ENCODE results near the gene PACSIN1.

DNA sequence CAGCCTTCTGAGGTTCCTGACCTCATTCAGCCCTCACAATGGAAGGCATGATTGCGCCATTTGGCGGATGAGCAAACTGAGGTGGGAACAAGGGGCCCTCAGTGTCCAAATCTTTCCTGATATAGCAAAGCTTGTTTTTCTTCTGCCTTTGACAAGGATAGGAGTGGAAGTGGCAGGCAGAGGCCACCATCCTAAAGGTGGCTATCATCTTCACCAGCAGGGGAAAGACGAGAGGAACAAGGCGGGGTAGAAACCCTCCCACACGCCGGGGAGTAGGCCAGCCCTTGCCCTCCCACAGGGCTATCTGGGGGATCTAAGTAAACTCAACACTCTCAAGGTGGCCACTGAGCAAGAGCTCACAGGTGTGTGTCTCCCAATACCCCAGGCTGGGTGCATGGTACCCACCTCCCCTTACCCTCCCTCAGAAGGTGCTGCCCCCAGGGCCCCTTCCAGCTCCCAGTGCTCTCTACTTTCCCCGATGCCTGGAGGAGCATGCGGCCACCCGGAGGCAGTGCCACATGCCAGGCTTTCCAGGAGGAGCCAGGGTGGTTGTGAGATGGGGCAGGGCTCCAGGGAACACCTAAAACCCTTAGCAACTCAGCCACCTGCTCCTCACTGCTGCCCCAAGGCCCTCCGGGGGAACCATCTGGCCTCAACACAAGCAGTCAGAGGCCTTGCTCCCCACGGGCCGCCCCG, 79.0 kb downstream of the PACSIN1 start:
- TF ChIP-seq POLR2AphosphoS5 (IDR thresholded peaks at IDR 0.05) = no peak
- TF ChIP-seq, protein P1, sequence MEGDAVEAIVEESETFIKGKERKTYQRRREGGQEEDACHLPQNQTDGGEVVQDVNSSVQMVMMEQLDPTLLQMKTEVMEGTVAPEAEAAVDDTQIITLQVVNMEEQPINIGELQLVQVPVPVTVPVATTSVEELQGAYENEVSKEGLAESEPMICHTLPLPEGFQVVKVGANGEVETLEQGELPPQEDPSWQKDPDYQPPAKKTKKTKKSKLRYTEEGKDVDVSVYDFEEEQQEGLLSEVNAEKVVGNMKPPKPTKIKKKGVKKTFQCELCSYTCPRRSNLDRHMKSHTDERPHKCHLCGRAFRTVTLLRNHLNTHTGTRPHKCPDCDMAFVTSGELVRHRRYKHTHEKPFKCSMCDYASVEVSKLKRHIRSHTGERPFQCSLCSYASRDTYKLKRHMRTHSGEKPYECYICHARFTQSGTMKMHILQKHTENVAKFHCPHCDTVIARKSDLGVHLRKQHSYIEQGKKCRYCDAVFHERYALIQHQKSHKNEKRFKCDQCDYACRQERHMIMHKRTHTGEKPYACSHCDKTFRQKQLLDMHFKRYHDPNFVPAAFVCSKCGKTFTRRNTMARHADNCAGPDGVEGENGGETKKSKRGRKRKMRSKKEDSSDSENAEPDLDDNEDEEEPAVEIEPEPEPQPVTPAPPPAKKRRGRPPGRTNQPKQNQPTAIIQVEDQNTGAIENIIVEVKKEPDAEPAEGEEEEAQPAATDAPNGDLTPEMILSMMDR (IDR thresholded peaks at IDR 0.05) = peak in 1 of 3 donors; percentile 18
- TF ChIP-seq POLR2A (IDR thresholded peaks at IDR 0.05) = no peak

Data from breast epithelium (tissue), 3 donors.